Upper lobe of left lung (tissue), 4 donors: Measurements from ENCODE around the gene GPR146.

Source experiments
- CTCF ChIP-seq, 6 experiments: fragments of 450-650 bp in 4 of 6; fragments of 200-600 bp in 2 of 6; sonication (generic) in 2 of 6; IDR thresholded peaks; one replicate each; pipeline ENCODE4 v1.5.1; 2016 to 2019; ENCODE audit warnings: antibody characterized with exemption in 6 of 6
- EP300 ChIP-seq, 4 donors: sonication (generic); formaldehyde crosslinking; IDR thresholded peaks; one replicate each; pipeline ENCODE4 v1.5.1; 2017; ENCODE audit warnings: antibody characterized with exemption in 4 of 4, control low read depth in 2 of 4

- TF ChIP-seq EP300 (IDR thresholded peaks at IDR 0.05) (no peak), CTCF (IDR thresholded peaks at IDR 0.05) (no peak)
Measured at GRCh38 chr7:1011297-1012003, 32.9 kb upstream of the GPR146 start.
